Left cardiac atrium (tissue), 4 donors: ENCODE data around the gene MMD. TPM values are rescaled to one million over a fixed set of nuclear protein-coding genes. Genes with fewer than 3 reads are reported as not detected.
A peak's percentile ranks its signal among the peaks of the same experiment; 100 is the strongest.
"Not testable (repeated sequence)": the region's sequence is repeated elsewhere in the genome, so short reads cannot be mapped to it uniquely, and the experiment has no call there.

Experiments
- ATAC-seq, 2 donors: fragments of 200-7000 bp; cut with Tn5 transposase; one replicate each; pipeline ENCODE4 v1.9.1; 2020; ENCODE audit warnings: mild to moderate bottlenecking in 2 of 2, moderate library complexity in 2 of 2
- DNase-seq: peaks from one replicate; pipeline ENCODE4 v3.0.0-alpha.2; 2020
- intact Hi-C, 2 donors: fragments of 100-400 bp; cut with DNase I; formaldehyde crosslinking; loops; one replicate each; pipeline versions ENCODE4 v1.14.1 to v1.15.1; 2022 to 2023
- long read RNA-seq: library from polyadenylated mRNA; unstranded; transcript quantifications from one replicate; pipeline ENCODE4 v2.0.0, GENCODE V29; 2021
- total RNA-seq, 2 donors: library from RNA; stranded (reverse); fragmentation: NEBNext Ultra II Directional; extraction: Animal tissue kit (Norgen Biotek cat#: 25700); gene quantifications; one replicate each; pipeline ENCODE4 v1.2.1, GENCODE V29; 2021
- donor health status: DM: no; HTN: yes; CAD: no.
- donor health status: DM: no; HTN: yes; CAD: no; lungs with severe emphysema.
- donor health status: DM: yes; HTN: yes; CAD: no.
- donor health status: Dilated cardiomyopathy.

The MMD gene, protein sequence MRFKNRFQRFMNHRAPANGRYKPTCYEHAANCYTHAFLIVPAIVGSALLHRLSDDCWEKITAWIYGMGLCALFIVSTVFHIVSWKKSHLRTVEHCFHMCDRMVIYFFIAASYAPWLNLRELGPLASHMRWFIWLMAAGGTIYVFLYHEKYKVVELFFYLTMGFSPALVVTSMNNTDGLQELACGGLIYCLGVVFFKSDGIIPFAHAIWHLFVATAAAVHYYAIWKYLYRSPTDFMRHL
- 10 to 100 TPM; 26.8 to 29.1 TPM for total RNA-seq
- long read RNA-seq, transcript MMD-201 (7 exons, 2,735 nt), result major isoform, 16 of 17 reads
- long read RNA-seq, partial matches to known transcripts, result 1 of 17 reads
- long read RNA-seq, other reads (novel, unspliced or antisense), result 0 of 17 reads

DNA sequence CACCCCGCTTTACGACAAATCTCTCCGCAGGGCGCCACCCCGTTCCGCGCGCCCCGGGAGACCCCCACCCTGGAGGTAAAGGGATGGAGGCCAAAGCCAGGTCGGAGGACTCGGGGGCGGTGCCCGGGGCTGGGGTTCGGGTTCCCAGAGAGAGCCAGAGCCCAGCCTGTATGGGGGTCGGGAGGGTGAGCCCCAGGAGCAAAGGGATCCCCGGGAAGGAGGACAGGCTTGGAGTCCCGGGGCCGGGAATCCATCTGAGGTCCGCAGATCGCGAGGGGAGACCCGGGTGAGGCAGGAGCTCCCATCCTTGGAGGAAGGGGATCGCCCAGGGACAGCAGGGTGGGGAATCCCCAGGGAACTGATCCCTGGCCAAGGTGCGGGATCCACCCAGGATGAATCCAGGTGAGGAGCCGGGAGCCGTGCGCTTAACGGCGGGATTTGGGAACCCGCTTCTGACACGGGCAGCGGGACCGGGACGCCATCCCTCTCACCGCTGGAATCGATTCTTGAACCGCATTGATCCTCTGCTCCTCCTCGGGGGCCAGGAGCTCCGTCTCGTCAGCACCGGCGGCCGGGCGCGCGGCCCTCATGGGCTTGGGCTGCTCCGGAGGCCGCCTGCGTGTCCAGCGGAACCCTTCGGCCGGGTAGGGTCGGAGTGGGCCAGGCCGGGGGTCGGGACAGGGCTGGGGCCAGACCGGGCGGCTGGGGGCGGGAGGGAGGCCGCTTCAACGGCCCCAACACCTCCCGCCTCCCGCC lies at the start of gene MMD:
Gene MMD, minus strand, starts transcription at position 657 of the 756 bp plus-strand sequence. Its CDS starts 140 bp downstream, at position 517.
- intact Hi-C loops, result loop anchor here in 1 of 2 donors (5.0 kb wide), 1 partner anchor 91 kb away; the partner anchor contains the start of gene SMIM36
- ATAC-seq (peak; percentile 3 to 34), DNase-seq (no peak)

DNA sequence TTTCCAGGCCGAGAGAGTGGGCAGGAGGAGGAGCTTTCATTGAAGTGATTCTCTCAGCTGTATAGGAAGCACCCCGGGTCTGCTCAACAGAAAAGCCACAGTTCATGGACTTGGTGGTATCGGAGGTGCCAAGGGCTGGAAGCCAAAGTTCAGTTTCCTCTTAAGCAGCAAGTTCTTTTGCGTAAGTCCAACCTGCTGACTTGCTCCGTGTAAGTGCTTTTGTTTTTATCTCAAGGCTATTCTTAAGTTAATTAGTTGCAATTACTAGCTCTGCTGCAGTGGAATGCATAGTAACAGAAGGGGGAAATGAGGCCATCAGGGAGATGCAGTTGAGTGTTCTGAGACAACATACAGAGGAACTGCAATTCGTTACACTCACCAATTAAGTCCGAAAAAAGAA lies 45.0 kb upstream of the MMD start:
- ATAC-seq (no peak), DNase-seq (no peak)
- intact Hi-C loops, result no loop called here

DNA sequence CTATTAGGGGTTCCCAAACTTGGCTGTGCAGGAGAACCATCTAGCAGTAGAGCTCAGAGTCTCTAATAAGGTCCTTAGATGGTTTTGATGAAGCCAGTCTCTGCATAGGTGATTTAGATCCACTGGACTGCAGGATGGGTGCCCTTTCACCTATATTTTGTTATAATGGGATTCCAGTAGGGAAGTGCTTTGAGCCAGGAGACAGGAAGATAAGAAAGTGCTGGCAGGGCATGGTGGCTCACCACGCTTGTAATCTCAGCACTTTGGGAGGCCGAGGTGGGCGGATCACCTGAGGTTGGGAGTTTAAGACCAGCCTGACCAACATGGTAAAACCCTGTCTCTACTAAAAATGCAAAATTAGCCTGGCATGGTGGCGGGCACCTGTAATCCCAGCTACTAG lies 44.1 kb upstream of the MMD start:
- ATAC-seq, DNase-seq, intact Hi-C loops: not testable (repeated sequence)

DNA sequence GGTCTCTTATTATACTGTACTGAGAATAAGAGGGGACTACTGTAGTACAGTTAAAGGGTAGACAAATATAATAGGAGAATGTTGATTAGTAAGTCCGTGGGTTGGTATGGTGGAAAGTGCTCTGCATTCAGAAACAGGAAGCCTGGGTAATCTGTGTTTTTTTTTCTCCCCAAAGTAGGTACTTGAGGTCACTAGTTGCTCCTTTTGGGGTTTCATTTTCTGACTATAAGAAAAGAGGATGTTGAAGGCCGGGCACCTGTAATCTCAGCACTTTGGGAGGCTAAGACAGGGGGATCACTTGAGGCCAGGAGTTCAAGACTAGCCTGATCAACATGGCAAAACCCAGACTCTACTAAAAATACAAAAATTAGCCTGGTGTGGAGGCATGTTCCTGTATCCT lies 42.0 kb upstream of the MMD start:
- no peak for DNase-seq
- intact Hi-C loops, result no loop called here
- ATAC-seq, result no peak

DNA sequence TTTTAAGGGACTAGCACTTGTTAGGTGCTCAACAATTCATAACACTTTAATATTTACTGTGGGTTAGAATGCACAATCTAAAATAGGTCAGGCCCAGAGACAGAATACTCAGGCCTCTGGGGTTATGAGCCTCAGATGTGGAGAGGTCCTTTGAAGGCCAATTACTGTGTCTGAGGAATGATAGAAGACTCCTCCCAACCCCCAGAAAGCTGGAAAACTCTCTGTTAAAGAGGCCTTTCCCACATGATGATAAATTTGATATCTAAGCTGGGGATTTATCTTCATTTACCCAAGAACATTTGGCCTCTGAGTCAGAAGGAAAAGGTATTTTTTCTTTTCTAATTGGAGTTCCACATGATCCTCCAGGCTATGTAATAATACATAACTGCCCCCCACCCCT lies 41.1 kb upstream of the MMD start:
- ATAC-seq (no peak), DNase-seq (no peak)
- intact Hi-C loops, result no loop called here

DNA sequence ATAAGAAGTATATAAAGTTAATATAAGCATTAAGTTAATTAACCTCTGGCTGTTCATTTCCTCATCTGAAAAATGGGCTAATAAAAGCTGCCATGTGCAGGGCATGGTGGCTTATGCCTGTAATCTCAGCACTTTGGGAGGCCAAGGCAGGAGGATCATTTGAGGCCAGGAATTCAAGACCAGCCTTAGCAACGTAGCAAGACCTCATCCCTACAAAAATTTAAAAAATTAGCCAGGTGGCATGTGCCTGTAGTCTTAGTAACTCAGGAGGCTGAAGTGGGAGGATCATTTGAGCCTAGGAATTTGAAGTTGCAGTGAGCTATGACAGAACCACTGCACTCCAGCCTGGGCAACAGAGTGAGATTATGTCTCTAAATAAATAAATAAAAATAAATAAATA lies 40.6 kb upstream of the MMD start:
- intact Hi-C loops, result no loop called here
- ATAC-seq (no peak), DNase-seq (no peak)

DNA sequence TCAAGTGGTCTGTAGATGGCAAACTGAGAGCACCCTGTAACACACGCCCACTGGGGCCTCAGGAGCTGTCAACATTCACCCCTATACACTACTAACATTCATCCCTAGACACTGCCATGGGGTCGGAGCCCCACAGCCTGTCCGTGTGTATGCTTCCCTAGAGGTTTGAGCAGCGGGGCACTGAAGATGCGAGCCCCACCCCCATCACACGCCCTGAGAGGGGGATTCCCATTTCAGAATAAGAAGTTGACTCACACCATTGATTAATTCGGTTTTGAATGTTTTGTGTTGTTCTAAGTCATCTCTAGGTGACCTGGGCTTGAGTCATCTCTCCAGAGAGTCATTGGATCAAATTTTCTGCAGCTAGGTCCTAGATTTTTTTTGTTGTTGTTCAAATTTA lies 37.3 kb upstream of the MMD start:
- ATAC-seq (no peak), DNase-seq (no peak)
- intact Hi-C loops, result no loop called here

DNA sequence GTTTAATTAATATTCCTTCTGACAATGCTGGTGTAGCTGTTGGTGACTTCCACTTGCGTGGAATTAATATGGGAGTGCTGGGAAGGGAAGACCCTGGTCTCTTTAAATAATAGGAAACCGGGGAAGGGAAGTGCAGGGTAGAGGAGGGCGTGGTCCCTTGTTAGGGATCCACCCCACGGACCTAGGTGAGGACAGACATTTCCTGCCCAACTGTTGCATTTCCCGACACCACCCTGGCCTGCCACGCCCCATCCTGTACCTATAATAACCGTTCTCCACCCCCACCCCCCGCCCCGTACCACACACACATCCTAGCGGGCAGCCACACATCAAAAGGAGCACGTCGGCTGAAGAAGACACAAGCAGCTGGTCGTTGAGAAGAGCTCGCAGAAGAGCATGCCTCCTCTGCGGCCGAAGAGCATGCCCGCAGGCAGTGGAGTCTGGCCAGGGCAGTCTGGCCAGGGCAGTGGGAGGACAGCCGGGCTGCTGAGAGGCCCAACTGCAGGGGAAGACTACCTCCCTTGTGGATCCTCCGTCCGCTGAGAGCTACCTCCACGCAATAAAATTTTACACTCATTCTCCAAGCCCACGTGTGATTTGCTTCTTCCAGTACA lies 36.8 kb upstream of the MMD start:
- intact Hi-C loops, result no loop called here
- no peak for ATAC-seq
- DNase-seq, result no peak

DNA sequence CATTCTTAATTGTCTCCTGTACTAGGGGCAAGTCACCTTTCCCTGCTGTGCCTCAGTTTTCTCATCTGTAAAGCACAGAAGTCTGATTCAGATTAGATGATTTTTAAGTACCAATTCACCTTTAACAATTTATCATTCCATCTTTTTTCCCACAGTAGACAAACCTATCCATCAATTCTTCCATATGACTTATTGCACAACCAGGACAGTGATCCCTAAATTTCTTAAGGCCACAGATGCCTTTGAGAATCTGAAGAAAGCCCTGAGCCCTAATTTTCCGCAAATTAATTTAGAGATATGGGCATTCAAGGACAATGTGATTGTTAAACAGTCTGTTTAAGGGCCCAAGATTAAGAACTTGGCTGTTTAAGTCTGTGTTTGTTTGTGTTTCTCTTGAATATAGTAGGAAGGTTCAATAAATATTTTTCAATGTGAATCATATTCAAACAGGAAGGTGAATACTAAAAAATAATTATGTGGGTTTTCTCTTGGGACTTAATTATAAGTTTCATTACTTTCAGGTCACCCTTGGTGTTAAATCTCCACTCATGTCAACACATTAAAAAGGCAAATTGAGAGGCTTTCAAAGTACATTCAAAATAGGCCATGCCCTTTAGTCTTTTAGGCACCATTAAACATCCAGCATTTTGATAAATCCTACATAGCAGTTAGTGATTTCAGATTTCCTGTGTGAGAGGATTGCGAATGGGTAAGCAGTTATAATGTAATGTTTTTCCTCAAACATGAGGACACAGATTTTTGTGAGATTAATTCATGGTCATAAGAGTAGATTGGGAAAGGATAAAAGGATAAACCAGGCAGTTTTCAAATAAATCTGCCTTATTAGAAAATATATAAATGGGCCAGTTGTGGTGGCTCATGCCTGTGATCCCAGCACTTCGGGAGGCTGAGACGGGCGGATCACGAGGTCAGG lies 34.9 kb upstream of the MMD start:
- intact Hi-C loops, result no loop called here
- DNase-seq (no peak), ATAC-seq (no peak)

DNA sequence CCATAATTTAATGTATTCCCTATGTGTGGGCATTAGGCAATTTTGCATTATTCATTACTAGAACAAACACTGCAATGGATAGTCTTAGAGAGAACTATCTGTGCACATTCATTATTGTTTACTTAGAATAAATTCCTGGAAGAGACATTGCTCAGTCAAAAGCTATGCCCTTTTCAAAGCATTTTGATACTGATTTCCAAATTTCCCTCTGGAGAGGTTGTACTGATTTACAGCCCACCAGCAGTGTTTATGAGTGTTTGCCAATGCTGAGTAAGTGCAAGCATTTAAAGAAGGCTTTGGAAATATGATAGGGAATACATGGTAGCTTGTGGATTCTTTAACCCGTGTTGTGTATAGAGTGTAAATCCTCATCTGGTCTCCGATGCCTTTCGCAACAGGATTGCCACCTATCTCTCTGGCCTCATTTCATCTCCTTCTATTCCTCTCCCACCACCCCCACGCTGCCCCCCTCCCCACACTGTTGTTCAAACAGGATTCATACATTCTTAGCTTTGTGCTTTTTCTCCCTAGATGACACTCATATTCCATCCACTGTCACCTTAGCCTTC lies 33.4 kb upstream of the MMD start:
- DNase-seq, result no peak
- peak; percentile 47 to 57 for ATAC-seq
- intact Hi-C loops, result no loop called here

DNA sequence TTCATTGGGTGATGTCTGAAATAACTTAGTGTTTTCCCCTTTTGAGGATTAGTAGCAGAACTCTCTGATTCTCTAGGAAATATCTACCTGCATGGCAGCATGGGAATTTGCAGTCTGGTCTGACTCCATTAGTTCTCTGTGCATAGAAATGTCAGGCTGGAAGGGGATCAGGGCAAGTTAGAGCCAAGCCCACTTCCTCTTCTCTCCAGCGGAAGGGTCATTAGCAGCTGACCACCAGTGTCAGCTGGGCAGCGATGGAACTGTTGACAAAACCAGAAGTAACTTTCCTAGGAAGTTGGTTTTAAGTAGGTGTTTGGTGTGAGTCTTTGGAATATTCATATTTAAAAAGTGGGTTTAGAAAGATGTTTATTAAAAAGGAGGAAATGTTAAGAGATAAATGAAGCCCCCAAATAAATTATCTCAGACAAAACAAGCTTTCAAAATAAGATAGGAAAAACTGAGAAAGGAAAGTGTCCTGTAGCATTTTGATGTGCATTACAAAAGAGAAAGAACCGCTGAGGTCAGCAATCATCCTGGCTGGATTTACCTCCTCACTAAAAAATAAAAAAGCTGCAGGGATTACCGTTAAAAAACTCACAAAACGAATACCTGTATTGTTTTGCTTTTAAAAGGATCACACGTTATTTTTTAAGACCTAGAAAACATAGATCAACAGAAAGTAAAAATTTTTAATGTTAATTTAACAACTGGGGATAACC lies 32.4 kb upstream of the MMD start:
- intact Hi-C loops, result no loop called here
- ATAC-seq (peak in 1 of 2 donors; percentile 30), DNase-seq (no peak)

DNA sequence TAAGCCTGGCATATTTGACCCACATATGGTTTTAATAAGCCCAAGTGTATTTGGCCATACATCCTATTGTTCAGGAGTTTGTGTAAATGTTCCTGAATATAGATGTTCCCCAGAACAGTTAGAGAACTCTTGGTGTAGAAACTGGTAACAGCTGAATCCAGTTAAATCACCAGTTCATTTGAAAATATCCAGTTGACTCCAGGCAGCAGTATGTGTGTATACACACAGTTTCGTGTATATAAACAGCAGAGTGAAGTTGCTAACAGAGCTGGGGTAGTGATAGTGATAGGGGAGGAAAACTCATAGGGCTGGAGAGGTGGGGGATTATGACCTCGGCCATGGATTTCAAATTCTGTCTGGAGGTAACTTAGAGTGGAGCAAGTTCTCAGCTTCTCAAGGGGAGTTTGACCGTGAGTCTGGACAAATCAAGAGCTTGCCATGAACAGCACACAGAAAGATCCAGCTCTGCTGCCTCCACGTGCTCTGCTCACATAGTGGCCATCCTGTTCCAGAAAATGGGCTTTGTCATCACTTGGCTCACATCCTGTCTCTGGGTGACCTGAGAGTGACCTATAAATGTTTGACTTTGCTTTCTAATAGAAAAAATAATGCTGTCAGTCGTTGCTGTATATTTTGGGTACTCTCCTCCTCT lies 30.6 kb upstream of the MMD start:
- DNase-seq, result no peak
- peak; percentile 44 to 79 for ATAC-seq
- intact Hi-C loops, result no loop called here

DNA sequence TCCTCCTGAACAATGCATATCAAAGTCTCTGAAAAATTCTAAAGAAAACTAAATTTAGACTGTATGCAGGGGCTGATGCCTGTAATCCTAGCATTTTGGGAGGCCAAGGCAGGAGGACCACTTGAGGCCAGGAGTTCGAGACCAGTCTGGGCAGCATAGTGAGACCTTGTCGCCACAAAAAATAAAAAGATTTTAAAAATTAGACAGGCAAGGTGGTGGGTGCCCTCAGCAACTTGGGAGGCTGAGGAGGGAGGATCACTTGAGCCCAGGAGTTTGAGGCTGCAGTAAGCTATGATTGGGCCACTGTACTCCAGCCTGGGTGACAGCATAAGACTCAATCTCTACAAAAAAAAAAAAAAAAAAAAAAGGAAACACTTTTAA lies 30.1 kb upstream of the MMD start:
- DNase-seq (no peak), ATAC-seq (no peak)
- intact Hi-C loops, result no loop called here

DNA sequence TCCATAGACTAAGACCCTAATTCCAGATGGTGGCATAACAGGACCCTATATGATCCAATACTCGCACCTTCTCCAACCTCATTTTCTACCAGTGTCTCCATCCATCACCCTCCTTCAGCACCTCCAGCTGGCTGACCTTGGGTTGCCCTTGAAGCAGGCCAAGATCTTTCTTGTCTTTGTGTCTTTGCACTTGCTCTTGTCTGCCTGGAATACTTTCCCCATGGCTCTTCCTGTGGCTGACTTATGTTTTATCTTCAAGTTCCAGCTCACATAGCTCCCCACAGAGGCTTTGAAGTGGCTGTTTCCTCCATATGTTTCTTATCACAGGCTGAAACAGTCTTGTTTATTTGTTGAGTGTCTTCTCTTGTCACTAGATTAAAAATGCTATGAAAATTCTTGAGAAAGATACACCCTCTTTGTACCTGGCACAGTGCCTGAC lies 29.6 kb upstream of the MMD start:
- ATAC-seq, result no peak
- no peak for DNase-seq
- intact Hi-C loops, result no loop called here

DNA sequence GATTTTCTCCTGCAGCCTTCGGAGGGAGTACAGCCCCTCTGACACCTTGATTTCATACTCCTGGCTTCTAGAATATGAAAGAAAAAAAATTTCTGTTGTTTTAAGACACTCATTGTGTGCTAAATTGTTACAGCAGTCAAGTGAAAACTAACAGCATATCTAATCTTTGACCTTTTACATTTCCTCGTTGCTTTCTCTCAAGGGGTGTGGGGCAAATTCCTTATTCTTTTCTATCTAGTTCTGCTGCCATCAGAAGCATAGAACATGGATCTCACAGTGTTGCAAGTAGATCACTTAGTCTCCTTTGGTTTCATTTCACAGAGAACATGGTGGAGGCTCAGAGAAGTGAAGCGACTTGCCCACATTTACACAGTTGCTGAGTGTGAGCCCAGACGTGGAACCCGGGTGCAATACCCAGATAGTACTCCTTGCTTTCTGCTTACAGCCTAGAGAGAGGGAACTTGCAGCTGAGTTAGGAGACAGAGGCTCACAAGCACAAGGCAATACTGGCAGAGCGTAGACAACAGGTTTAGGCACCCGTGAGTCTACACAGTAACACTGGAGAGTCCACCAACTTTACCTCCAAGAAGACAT lies 28.7 kb upstream of the MMD start:
- ATAC-seq, result no peak

DNA sequence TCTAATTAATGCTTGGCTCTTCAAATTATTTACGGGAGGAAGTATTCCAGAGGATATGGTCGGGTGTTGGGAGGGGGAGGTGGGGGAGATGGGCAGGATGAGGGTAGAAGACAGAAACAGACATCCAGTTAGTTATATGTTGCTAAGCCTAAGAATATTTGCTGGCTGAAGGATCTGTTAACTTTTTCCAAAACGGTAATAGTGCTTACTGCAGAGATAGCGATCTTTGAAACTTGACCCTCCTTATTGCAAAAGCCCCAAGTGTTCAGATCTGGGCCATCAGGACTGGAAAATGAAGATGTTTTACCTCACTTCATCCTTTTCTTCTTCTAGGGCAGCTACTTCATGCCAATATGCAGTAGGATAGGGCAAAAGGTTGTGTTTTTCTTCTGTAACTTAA lies 27.0 kb upstream of the MMD start:
- intact Hi-C loops, result no loop called here
- ATAC-seq, result no peak
- DNase-seq, result no peak

More for the DNA sequence above, 28.7 kb upstream of the MMD start:
- no peak for DNase-seq
- intact Hi-C loops, result no loop called here

DNA sequence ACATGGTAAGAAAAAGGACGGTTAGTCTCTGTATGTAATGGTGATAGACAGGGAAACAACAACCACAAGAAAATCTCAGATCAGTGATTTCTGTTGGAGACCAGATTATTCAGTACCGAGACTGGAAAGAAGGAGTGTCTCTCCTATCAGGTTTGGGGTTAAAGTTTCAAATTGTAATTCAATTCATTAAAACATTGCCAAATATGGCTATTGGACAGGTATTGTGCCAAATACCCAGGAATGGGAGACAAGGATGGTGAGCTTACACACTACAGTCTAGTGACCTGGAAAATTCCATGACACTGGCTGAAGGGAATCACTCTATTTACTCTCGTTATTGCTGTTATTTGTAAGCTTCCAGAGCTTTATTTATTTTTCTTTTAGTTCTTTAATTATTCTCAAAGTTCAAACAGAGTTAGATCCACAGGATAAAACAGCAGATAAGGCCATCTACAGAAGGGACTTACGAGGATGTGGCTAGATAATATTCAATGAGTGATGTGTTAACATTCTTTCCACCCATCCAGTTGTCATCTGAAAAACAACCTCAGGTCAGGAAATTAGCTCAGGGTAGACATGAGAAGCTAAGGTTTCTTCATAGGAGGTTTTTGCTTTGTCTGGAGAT lies 25.1 kb upstream of the MMD start:
- no peak for DNase-seq
- intact Hi-C loops, result no loop called here
- ATAC-seq, result no peak
